Tibial artery (tissue), 4 donors: ENCODE measurements around the gene SEC14L6.
"Not testable (repeated sequence)": the region's sequence is repeated elsewhere in the genome, so short reads cannot be mapped to it uniquely, and the experiment has no call there.

ENCODE experiments used
- DNase-seq, 2 donors: peaks; one replicate each; pipeline ENCODE4 v3.0.0-alpha.2; 2019
- H3K27ac ChIP-seq, 2 donors: fragments of 200-600 bp; sonication (generic) in 1 of 2; 1 replicate in 1 of 2; 2 replicates in 1 of 2; pipeline ENCODE4 v1.5.1; 2018 to 2019; ENCODE audit warnings: mild to moderate bottlenecking in 1 of 2
- H3K27me3 ChIP-seq, 2 donors: fragments of 200-600 bp; sonication (generic) in 1 of 2; one replicate each; pipeline versions ENCODE4 v1.5.1 to v1.6.0; 2016 to 2019
- H3K36me3 ChIP-seq, 3 donors: fragments of 200-600 bp; sonication (generic) in 2 of 3; one replicate each; pipeline ENCODE4 v1.5.1; 2016 to 2019; ENCODE audit warnings: mild to moderate bottlenecking in 2 of 3
- H3K4me1 ChIP-seq, 4 donors: fragments of 200-600 bp; sonication (generic) in 2 of 4; 1 replicate in 3 of 4; 2 replicates in 1 of 4; pipeline ENCODE4 v1.5.1; 2016 to 2019
- H3K4me3 ChIP-seq, 2 donors: fragments of 200-600 bp; sonication (generic) in 1 of 2; 1 replicate in 1 of 2; 2 replicates in 1 of 2; pipeline ENCODE4 v1.5.1; 2018 to 2019; ENCODE audit warnings: mild to moderate bottlenecking in 2 of 2
- H3K9me3 ChIP-seq, 3 donors: fragments of 200-600 bp; sonication (generic) in 1 of 3; one replicate each; pipeline ENCODE4 v1.5.1; 2016 to 2019
- intact Hi-C: fragments of 100-400 bp; cut with DNase I; formaldehyde crosslinking; loops from one replicate; pipeline ENCODE4 v1.15.0; 2023; ENCODE audit warnings: low total_unique reads
- TF ChIP-seq, protein P1 (sequence below), 2 experiments: fragments of 200-600 bp in 1 of 2; fragments of 450-650 bp in 1 of 2; IDR thresholded peaks; one replicate each; pipeline ENCODE4 v1.5.1; 2017 to 2019; ENCODE audit warnings: antibody characterized with exemption in 2 of 2, mild to moderate bottlenecking in 1 of 2, moderate library complexity in 1 of 2

Gene SEC14L6

DNA sequence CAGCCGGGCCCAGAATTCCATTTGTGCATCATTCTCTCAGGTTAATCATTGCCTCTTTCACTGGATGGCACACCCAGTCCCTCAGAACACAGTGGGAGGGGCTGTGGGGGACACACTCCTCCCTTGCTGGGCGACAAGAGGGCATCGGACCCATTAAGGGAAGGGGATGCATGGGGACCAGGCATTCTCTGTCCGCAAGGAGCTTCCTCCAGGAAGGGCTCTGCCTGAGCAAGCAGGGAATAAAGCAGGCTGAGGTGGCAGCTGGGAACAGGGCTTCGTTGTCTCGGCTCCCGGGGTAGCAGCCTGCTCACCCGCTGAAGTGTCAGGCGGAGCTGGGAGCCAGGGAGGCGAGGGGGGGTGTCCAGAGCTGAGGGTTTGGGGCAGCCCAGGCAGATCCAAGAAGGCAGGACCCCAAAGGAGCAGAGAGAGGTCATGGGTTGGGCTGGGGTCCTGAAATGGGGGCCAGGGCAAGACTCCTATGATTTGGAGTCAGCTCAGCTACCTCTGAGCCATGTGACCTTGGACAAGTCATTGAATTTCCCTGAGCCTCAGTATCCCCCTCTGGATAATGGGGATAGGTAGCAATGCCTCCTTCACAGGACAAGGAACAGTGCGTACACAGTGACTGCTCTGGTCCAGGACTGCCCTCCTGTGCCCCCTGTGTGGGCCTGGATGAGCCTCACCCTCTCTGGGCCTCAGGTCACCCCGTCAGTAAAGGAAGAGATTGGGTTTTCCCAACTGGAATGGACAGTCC lies 26.5 kb upstream of the SEC14L6 start:
- no peak overlapping the region for H3K4me3 ChIP-seq
- TF ChIP-seq, protein P1, sequence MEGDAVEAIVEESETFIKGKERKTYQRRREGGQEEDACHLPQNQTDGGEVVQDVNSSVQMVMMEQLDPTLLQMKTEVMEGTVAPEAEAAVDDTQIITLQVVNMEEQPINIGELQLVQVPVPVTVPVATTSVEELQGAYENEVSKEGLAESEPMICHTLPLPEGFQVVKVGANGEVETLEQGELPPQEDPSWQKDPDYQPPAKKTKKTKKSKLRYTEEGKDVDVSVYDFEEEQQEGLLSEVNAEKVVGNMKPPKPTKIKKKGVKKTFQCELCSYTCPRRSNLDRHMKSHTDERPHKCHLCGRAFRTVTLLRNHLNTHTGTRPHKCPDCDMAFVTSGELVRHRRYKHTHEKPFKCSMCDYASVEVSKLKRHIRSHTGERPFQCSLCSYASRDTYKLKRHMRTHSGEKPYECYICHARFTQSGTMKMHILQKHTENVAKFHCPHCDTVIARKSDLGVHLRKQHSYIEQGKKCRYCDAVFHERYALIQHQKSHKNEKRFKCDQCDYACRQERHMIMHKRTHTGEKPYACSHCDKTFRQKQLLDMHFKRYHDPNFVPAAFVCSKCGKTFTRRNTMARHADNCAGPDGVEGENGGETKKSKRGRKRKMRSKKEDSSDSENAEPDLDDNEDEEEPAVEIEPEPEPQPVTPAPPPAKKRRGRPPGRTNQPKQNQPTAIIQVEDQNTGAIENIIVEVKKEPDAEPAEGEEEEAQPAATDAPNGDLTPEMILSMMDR (IDR thresholded peaks at IDR 0.05) = no peak
- H3K9me3 ChIP-seq = no peaks in the 10 kb centered on the region
- H3K4me1 ChIP-seq = peaks cover 0 to 32% (median 15%) of the 10 kb centered on the region in 4 donors
- H3K36me3 ChIP-seq = peaks cover 19 to 30% (median 26%) of the 10 kb centered on the region in 3 donors
- no peak for DNase-seq
- intact Hi-C loops = no loop called here
- no peaks in the 10 kb centered on the region for H3K27me3 ChIP-seq
- peak overlapping the region in 1 of 2 donors; percentile 62 for H3K27ac ChIP-seq

DNA sequence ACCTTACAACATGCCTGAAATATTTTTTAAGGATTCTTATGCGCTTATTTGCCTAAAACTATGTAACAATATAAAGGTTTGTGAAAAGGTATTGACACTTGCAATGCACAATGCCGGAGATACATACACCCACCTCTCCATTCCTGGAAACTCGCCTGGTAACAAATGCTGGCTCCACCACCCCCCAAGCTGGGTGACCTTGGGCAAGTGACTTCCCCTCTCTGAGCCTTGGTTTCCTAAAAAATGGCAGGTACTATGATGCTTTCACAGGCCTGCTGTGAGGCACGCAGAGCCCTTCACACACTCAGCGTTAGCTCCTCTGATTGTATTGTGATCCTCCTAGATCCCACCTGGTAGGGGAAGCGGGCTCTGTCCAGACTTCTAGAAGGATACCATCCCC lies 25.7 kb upstream of the SEC14L6 start:
- no peak for DNase-seq
- Histone ChIP-seq H3K4me3 (no peak overlapping the region), H3K27me3 (no peaks in the 10 kb centered on the region), H3K9me3 (no peaks in the 10 kb centered on the region), H3K27ac (no peak overlapping the region), H3K4me1 (peaks cover 0 to 32% (median 15%) of the 10 kb centered on the region in 4 donors), H3K36me3 (peaks cover 11 to 22% (median 18%) of the 10 kb centered on the region in 3 donors)
- TF ChIP-seq, protein P1 (IDR thresholded peaks at IDR 0.05) = no peak
- intact Hi-C loops = no loop called here

DNA sequence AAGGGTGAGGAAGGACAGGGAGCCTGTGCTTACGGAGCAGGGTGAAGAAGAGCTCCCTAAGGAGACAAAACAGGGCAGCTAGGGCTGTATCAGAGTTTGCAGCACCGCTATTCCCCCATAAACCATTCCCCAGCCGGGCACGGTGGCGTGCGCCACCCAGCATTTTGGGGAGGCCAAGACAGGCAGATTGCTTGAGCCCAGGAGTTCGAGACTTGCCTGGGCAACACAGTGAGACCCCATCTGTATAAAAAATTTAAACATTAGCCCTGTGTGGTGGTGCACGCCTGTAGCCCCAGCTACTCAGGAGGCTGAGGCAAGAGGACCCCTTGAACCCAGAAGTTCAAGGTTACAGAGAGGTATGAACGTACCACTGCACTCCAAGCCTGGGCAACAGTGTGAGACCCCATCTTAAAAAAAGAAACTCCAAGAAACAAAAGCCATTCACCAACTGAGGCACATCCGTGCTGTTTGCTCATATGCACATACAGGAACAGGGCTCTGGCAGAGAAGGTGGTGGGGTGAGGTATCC lies 23.2 kb upstream of the SEC14L6 start:
- H3K9me3 ChIP-seq = no peaks in the 10 kb centered on the region
- TF ChIP-seq, protein P1 (IDR thresholded peaks at IDR 0.05) = no peak
- peaks cover 0 to 14% (median 2%) of the 10 kb centered on the region in 4 donors for H3K4me1 ChIP-seq
- intact Hi-C loops = no loop called here
- no peak for DNase-seq
- H3K36me3 ChIP-seq = no peaks in the 10 kb centered on the region
- H3K27me3 ChIP-seq = no peaks in the 10 kb centered on the region
- H3K4me3 ChIP-seq = no peak overlapping the region
- H3K27ac ChIP-seq = no peak overlapping the region

DNA sequence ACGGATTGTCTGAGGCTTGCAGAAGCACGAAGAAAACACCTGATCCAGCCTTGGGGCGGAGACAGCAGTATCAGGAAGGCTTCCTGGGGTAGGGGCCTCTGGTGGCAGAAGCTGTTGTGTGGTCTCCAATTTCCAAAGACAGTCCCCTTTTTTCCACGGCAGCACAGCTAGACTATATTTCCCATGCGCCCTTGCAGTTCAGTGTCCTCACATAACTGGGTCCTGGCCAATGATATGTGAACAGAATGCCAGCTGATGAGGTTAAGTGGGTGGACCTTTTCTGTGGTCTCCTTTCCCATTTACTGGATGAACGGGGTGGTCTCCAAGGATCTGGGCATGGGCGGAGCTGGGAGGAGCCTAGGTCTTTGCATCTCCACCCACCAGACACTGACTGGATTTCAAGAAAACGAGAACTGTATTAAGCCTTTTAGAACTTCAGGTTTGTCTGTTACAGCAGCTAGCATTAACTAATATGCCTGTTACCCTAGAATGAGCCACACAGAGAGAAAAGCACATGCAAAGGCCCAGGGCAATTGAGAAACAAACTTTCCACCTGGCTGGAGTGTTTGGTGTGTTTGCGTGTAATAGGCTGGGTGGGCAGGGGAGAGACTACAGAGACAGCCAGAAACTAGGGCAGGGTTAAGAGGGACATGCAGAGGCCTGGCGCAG lies 21.7 kb upstream of the SEC14L6 start:
- Histone ChIP-seq H3K9me3 (no peaks in the 10 kb centered on the region), H3K4me1 (peaks cover 0 to under 1% (median 0%) of the 10 kb centered on the region in 4 donors), H3K36me3 (no peaks in the 10 kb centered on the region), H3K27ac (no peak overlapping the region), H3K27me3 (no peaks in the 10 kb centered on the region), H3K4me3 (no peak overlapping the region)
- intact Hi-C loops = no loop called here
- no peak for DNase-seq
- TF ChIP-seq, protein P1 (IDR thresholded peaks at IDR 0.05) = no peak

DNA sequence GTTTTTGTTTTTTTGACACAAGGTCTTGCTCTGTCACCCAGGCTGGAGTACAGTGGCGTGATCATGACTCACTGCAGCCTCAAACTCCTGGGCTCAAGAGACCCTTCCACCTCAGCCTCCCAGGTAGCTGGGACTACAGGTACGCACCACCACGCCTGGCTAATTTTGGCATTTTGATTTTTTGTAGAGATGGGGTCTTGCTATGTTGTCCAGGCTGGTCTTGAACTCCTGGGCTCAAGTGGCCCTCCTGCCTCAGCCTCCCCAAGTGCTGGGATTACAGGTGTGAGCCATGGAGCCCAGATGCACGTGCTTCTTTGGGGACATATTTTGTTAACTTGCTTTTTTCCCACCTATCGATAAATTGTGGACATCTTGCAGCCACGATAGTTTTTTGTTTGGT lies 20.7 kb upstream of the SEC14L6 start:
- DNase-seq, H3K27me3 ChIP-seq, H3K4me1 ChIP-seq, intact Hi-C loops, H3K36me3 ChIP-seq, H3K9me3 ChIP-seq, H3K4me3 ChIP-seq, H3K27ac ChIP-seq: not testable (repeated sequence)

DNA sequence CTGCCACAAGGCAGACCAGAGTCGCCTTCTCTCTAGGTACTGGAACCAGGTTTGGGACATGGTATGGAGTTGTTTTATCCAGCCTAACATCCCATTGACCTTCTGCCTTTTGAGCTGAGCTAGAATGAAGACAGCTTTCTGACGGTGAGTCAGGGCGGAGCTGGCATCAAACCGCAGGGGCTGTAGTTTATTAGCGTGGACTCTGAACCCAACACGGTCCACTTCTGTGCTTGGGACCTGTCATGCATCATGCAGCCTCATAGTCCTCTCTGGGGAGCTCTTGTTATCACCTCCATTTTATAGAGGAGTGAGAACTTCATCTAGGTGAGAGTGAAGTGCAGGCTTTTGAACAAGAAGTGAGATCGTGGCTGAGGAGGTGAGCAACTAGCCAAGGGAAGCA lies 19.6 kb upstream of the SEC14L6 start:
- Histone ChIP-seq H3K36me3 (no peaks in the 10 kb centered on the region), H3K9me3 (no peaks in the 10 kb centered on the region), H3K27me3 (no peaks in the 10 kb centered on the region), H3K4me3 (no peak overlapping the region), H3K4me1 (no peaks in the 10 kb centered on the region), H3K27ac (no peak overlapping the region)
- no peak for DNase-seq
- TF ChIP-seq, protein P1 (IDR thresholded peaks at IDR 0.05) = no peak
- intact Hi-C loops = no loop called here
